Ovary (tissue), 3 donors: ENCODE data around the gene BCL7A.

ENCODE experiments used
- EP300 ChIP-seq: sonication (generic); formaldehyde crosslinking; IDR thresholded peaks from one replicate; pipeline ENCODE4 v1.6.1; 2017; ENCODE audit warnings: antibody characterized with exemption
- TF ChIP-seq, protein P1 (sequence below), 3 donors: fragments of 450-650 bp in 2 of 3; fragments of 200-600 bp in 1 of 3; IDR thresholded peaks; one replicate each; pipeline versions ENCODE4 v1.5.1 to v1.8.0; 2016 to 2022; ENCODE audit warnings: antibody characterized with exemption in 3 of 3, mild to moderate bottlenecking in 1 of 3
- donor health status: DM: no; HTN: no; CAD: no.

DNA sequence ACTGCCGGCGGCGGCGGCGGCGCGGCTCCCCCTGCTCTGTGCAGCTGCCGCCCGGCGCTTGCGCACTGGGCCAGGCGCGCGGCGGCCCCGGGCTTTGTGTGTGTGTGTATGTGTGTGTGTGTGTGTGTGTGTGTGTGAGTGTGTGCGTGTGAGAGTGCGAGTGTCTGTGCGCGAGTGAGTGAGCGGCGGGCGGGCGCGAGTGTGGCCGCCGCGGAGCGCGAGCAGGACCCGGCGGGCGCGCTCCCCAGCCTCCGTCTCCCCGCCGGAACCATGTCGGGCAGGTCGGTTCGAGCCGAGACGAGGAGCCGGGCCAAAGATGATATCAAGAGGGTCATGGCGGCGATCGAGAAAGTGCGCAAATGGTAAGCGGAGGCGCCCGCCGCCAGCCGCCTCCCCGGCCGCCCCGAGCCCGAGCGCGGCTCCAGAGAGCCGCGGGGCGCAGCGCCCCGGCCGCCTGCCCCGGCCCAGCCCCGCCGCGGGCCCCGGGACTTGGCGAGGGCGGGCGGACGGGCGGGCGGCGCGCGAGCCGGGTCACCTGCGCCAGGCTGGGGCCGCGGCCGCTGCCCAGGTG is at the start of gene BCL7A:
- TF ChIP-seq EP300: no peak
- TF ChIP-seq, protein P1, sequence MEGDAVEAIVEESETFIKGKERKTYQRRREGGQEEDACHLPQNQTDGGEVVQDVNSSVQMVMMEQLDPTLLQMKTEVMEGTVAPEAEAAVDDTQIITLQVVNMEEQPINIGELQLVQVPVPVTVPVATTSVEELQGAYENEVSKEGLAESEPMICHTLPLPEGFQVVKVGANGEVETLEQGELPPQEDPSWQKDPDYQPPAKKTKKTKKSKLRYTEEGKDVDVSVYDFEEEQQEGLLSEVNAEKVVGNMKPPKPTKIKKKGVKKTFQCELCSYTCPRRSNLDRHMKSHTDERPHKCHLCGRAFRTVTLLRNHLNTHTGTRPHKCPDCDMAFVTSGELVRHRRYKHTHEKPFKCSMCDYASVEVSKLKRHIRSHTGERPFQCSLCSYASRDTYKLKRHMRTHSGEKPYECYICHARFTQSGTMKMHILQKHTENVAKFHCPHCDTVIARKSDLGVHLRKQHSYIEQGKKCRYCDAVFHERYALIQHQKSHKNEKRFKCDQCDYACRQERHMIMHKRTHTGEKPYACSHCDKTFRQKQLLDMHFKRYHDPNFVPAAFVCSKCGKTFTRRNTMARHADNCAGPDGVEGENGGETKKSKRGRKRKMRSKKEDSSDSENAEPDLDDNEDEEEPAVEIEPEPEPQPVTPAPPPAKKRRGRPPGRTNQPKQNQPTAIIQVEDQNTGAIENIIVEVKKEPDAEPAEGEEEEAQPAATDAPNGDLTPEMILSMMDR (IDR thresholded peaks at IDR 0.05): no peak
